GM12865 (cell line): ENCODE measurements around the gene GRID1.

Experiments used
- DNase-seq: peaks from one replicate; pipeline ENCODE4 v3.0.0; 2010; ENCODE audit warnings: low read depth
- H3K4me3 ChIP-seq: 2 replicates; pipeline ENCODE4 v1.5.1; 2011; ENCODE audit warnings: mild to moderate bottlenecking, low read depth, low read length, control low read depth
- TF ChIP-seq, protein P1 (sequence below): IDR thresholded peaks from 2 replicates; pipeline ENCODE4 v1.5.1; 2011; ENCODE audit warnings: low read length, control low read depth, low read depth, inconsistent platforms; ENCODE audit not compliant: insufficient read depth; ENCODE audit errors: missing control alignments

GRID1 gene

GRCh38 chr10:86231796-86232560 is 134.6 kb downstream of the GRID1 start:
- no peak for DNase-seq
- TF ChIP-seq, protein P1, sequence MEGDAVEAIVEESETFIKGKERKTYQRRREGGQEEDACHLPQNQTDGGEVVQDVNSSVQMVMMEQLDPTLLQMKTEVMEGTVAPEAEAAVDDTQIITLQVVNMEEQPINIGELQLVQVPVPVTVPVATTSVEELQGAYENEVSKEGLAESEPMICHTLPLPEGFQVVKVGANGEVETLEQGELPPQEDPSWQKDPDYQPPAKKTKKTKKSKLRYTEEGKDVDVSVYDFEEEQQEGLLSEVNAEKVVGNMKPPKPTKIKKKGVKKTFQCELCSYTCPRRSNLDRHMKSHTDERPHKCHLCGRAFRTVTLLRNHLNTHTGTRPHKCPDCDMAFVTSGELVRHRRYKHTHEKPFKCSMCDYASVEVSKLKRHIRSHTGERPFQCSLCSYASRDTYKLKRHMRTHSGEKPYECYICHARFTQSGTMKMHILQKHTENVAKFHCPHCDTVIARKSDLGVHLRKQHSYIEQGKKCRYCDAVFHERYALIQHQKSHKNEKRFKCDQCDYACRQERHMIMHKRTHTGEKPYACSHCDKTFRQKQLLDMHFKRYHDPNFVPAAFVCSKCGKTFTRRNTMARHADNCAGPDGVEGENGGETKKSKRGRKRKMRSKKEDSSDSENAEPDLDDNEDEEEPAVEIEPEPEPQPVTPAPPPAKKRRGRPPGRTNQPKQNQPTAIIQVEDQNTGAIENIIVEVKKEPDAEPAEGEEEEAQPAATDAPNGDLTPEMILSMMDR = no peak
- H3K4me3 ChIP-seq = no peak overlapping the region

DNA sequence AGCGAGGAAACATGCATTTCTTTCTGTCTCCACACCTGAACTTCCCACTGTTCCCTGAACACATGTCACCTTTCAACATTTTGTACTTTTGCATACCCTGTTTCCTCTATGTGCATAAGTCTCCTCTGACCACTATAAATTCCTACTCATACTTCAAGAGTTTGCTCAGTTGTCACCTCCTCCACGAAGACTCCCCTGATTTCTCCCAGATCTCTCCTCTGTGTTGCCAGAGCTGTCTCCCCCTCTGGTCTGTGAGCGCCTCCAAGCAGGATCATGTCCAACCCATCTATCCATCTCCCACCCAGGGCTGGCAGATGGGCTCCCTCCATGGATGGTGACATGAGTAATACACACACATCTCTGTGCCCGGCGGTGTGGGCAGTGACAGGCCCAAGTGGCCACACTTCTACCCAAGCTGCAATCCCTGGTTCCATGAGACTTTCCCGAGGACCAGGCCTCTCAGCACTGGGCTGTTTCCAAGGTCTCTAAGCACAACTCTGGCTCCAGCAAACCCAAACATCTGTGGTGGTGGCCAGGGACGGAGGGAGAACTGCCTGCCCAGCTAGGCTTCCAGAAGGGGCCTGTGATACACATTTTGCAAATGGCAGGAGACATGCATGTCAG is 135.9 kb downstream of the GRID1 start:
- DNase-seq = no peak
- no peak overlapping the region for H3K4me3 ChIP-seq
- TF ChIP-seq, protein P1 = no peak

GRCh38 chr10:86229811-86230556 is 136.6 kb downstream of the GRID1 start:
- no peak for DNase-seq
- no peak overlapping the region for H3K4me3 ChIP-seq
- TF ChIP-seq, protein P1 = no peak

- no peak overlapping the region for H3K4me3 ChIP-seq
- TF ChIP-seq, protein P1 = no peak
- DNase-seq = no peak
Measured at GRCh38 chr10:86229376-86229775, 137.2 kb downstream of the GRID1 start.

DNA sequence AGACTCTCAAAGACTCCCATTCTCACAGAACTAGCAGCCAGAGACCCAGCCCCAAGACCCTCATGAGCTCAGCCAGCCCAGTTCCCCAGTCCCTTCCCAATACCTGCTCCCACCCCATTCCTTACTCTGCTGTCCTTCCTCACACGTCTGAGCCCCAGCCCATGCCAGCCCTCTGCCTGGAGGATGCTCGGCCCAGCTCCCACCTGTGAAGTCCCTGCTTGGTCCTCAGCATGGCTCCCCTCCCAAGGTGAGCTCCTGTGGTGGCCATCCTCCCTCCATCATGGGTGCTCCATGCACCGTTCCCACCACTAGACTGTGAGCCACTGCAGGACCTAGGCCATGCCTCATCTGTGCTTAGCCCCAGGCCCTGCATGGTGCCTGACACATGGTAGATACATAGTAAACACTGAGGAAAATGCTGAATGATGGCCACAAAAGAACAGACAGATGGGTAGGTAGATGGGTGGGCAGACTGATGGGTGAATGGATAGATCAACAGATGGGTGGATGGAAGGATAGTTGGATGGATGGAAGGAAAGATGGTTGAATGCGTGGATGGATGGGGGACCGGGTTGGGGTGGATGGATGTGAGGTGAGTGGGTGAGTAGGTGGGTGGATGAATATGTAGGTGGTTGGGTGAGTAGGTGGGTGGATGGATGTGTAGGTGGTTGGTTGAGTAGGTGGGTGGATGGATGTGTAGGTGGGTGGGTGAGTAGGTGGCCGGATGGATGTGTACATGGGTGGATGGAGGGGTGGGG is 138.9 kb downstream of the GRID1 start:
- no peak for DNase-seq
- H3K4me3 ChIP-seq = no peak overlapping the region
- TF ChIP-seq, protein P1 = no peak

- DNase-seq = no peak
- H3K4me3 ChIP-seq = no peak overlapping the region
- TF ChIP-seq, protein P1 = no peak
Measured at GRCh38 chr10:86226781-86227201, 139.8 kb downstream of the GRID1 start.
